Brain microvascular endothelial cell (primary cell): ENCODE results near the gene LRRC4.

Source experiments
- DNase-seq: peaks from one replicate; pipeline ENCODE4 v3.0.0-alpha.2; 2020
- H3K27ac ChIP-seq: fragments of 250-450 bp; sonication (Bioruptor Pico); 2 replicates; pipeline ENCODE4 v1.5.1; 2020; ENCODE audit warnings: mild to moderate bottlenecking, moderate library complexity
- H3K27me3 ChIP-seq: fragments of 250-450 bp; sonication (Bioruptor Pico); replicated peaks from 2 replicates; pipeline ENCODE4 v1.5.1; 2020; ENCODE audit warnings: mild to moderate bottlenecking
- H3K36me3 ChIP-seq: fragments of 250-450 bp; sonication (Bioruptor Pico); replicated peaks from 2 replicates; pipeline ENCODE4 v1.5.1; 2020; ENCODE audit warnings: mild to moderate bottlenecking
- H3K4me3 ChIP-seq: 2 replicates; pipeline ENCODE4 v1.5.1; 2011; ENCODE audit warnings: low read depth, mild to moderate bottlenecking, control low read depth, low read length, moderate library complexity
- CTCF ChIP-seq: IDR thresholded peaks from 2 replicates; pipeline ENCODE4 v1.5.1; 2011; ENCODE audit warnings: low read depth, mild to moderate bottlenecking, moderate library complexity, low read length, control low read depth, inconsistent platforms; ENCODE audit errors: missing control alignments
- in situ Hi-C: cut with HindIII; loops from 2 replicates; pipeline ENCODE4 v1.10.0; 2017; ENCODE audit warnings: low sequenced_read_pairs, low pct_ligation_motif_present

Gene LRRC4

GRCh38 chr7:128024151-128024550 lies 7.1 kb downstream of the LRRC4 start:
- no peak overlapping the region for H3K4me3 ChIP-seq
- no peak for DNase-seq
- TF ChIP-seq CTCF, result no peak
- H3K27me3 ChIP-seq, result no peaks in the 10 kb centered on the region
- in situ Hi-C loops, result no loop called here
- H3K36me3 ChIP-seq, result peaks cover 6% of the 10 kb centered on the region
- no peak overlapping the region for H3K27ac ChIP-seq

GRCh38 chr7:128022631-128023532 lies 8.4 kb downstream of the LRRC4 start:
- Histone ChIP-seq H3K36me3 (peaks cover 3% of the 10 kb centered on the region), H3K27ac (no peak overlapping the region), H3K4me3 (no peak overlapping the region), H3K27me3 (no peaks in the 10 kb centered on the region)
- TF ChIP-seq CTCF, result no peak
- in situ Hi-C loops, result no loop called here
- peak; percentile 27 for DNase-seq

- Histone ChIP-seq H3K36me3 (peaks cover 3% of the 10 kb centered on the region), H3K27ac (no peak overlapping the region), H3K27me3 (no peaks in the 10 kb centered on the region), H3K4me3 (no peak overlapping the region)
- TF ChIP-seq CTCF, result no peak
- in situ Hi-C loops, result no loop called here
- DNase-seq, result no peak
Measured at GRCh38 chr7:128021366-128021765, 9.9 kb downstream of the LRRC4 start.

- Histone ChIP-seq H3K4me3 (no peak overlapping the region), H3K27ac (no peak overlapping the region), H3K36me3 (peaks cover 3% of the 10 kb centered on the region), H3K27me3 (no peaks in the 10 kb centered on the region)
- in situ Hi-C loops, result no loop called here
- no peak for DNase-seq
- peak; percentile 53 for TF ChIP-seq CTCF
Measured at GRCh38 chr7:128020159-128020558, 11.1 kb downstream of the LRRC4 start.

GRCh38 chr7:128019288-128019687 lies 11.9 kb downstream of the LRRC4 start:
- no peak for DNase-seq
- no peak for TF ChIP-seq CTCF
- no peaks in the 10 kb centered on the region for H3K27me3 ChIP-seq
- H3K36me3 ChIP-seq, result peaks cover 7% of the 10 kb centered on the region
- H3K4me3 ChIP-seq, result no peak overlapping the region
- H3K27ac ChIP-seq, result no peak overlapping the region
- in situ Hi-C loops, result no loop called here
